Mesenchymal stem cell (in vitro differentiated cells and primary cell): ENCODE data around the gene SYMPK.

ENCODE experiments used
- DNase-seq: peaks from one replicate; pipeline ENCODE4 v3.0.0-alpha.2; 2013
- H2AFZ ChIP-seq: one replicate; pipeline ENCODE4 v1.6.1; 2013; ENCODE audit warnings: low read depth, mild to moderate bottlenecking, control low read depth, inconsistent platforms, low read length, moderate library complexity
- H2AK5ac ChIP-seq: 2 replicates; pipeline ENCODE4 v1.6.1; 2013; ENCODE audit warnings: low read length, moderate library complexity, mild to moderate bottlenecking, inconsistent platforms; ENCODE audit not compliant: severe bottlenecking
- H2BK120ac ChIP-seq: one replicate; pipeline ENCODE4 v1.6.1; 2013; ENCODE audit warnings: low read depth, mild to moderate bottlenecking, inconsistent platforms, low read length, moderate library complexity
- H2BK12ac ChIP-seq, 2 experiments: one replicate each; pipeline ENCODE4 v1.6.1; 2013; ENCODE audit warnings: inconsistent platforms in 2 of 2, low read length in 2 of 2, mild to moderate bottlenecking in 2 of 2, moderate library complexity in 2 of 2, control low read depth in 1 of 2
- H2BK15ac ChIP-seq: one replicate; pipeline ENCODE4 v1.6.1; 2013; ENCODE audit warnings: mild to moderate bottlenecking, low read depth, inconsistent platforms; ENCODE audit not compliant: poor library complexity, severe bottlenecking
- H2BK5ac ChIP-seq: 2 replicates; pipeline ENCODE4 v1.6.1; 2013; ENCODE audit warnings: low read depth, mild to moderate bottlenecking, low read length, control low read depth, inconsistent platforms; ENCODE audit not compliant: poor library complexity, severe bottlenecking
- H3K14ac ChIP-seq, 2 experiments: one replicate each; pipeline ENCODE4 v1.6.1; 2013; ENCODE audit warnings: inconsistent platforms in 2 of 2, low read length in 2 of 2, control low read depth in 1 of 2, mild to moderate bottlenecking in 1 of 2, moderate library complexity in 1 of 2
- H3K18ac ChIP-seq, 2 experiments: one replicate each; pipeline ENCODE4 v1.6.1; 2013; ENCODE audit warnings: inconsistent platforms in 2 of 2, low read length in 2 of 2, control low read depth in 1 of 2, low read depth in 1 of 2, mild to moderate bottlenecking in 1 of 2
- H3K23ac ChIP-seq, 2 experiments: one replicate each; pipeline ENCODE4 v1.6.1; 2013; ENCODE audit warnings: inconsistent platforms in 2 of 2, low read length in 2 of 2, mild to moderate bottlenecking in 2 of 2, moderate library complexity in 2 of 2, control low read depth in 1 of 2
- H3K27ac ChIP-seq: 2 replicates; pipeline ENCODE4 v1.5.1; 2013; ENCODE audit warnings: mild to moderate bottlenecking, moderate library complexity, low read length, control low read depth, inconsistent platforms; ENCODE audit not compliant: poor library complexity, severe bottlenecking
- H3K27me3 ChIP-seq, 2 experiments: 2 replicates each; pipeline versions ENCODE4 v1.6.1 to v1.7.0; 2013; ENCODE audit warnings: low read length in 2 of 2, mild to moderate bottlenecking in 2 of 2, moderate library complexity in 2 of 2, control low read depth in 1 of 2, inconsistent platforms in 1 of 2; ENCODE audit not compliant: control insufficient read depth in 1 of 2, insufficient read depth in 1 of 2
- H3K36me3 ChIP-seq, 2 experiments: 2 replicates each; pipeline versions ENCODE4 v1.6.1 to v1.7.0; 2013; ENCODE audit warnings: low read length in 2 of 2, control low read depth in 1 of 2, inconsistent platforms in 1 of 2, low read depth in 1 of 2, mild to moderate bottlenecking in 1 of 2; ENCODE audit not compliant: insufficient read depth in 2 of 2, control insufficient read depth in 1 of 2
- H3K4ac ChIP-seq, 2 experiments: one replicate each; pipeline ENCODE4 v1.6.1; 2013; ENCODE audit warnings: inconsistent platforms in 2 of 2, low read length in 2 of 2, mild to moderate bottlenecking in 2 of 2, moderate library complexity in 2 of 2, control low read depth in 1 of 2, low read depth in 1 of 2
- H3K4me1 ChIP-seq: 2 replicates; pipeline ENCODE4 v1.6.1; 2013; ENCODE audit warnings: low read depth, low read length, control low read depth; ENCODE audit not compliant: control insufficient read depth, insufficient read depth
- H3K4me2 ChIP-seq: 2 replicates; pipeline ENCODE4 v1.6.1; 2013; ENCODE audit warnings: low read length, mild to moderate bottlenecking, inconsistent platforms; ENCODE audit not compliant: poor library complexity, severe bottlenecking
- H3K4me3 ChIP-seq, 2 experiments: 2 replicates each; pipeline versions ENCODE4 v1.5.1 to v1.7.0; 2013; ENCODE audit warnings: low read length in 2 of 2, mild to moderate bottlenecking in 2 of 2, control low read depth in 1 of 2, low read depth in 1 of 2; ENCODE audit not compliant: insufficient read depth in 1 of 2
- H3K79me1 ChIP-seq: replicated peaks from 2 replicates; pipeline ENCODE4 v1.6.1; 2013; ENCODE audit warnings: mild to moderate bottlenecking, control low read depth, low read length, inconsistent platforms; ENCODE audit not compliant: poor library complexity, severe bottlenecking
- H3K9ac ChIP-seq: 2 replicates; pipeline ENCODE4 v1.7.0; 2013; ENCODE audit warnings: mild to moderate bottlenecking, low read length, moderate library complexity
- H3K9me3 ChIP-seq: 2 replicates; pipeline ENCODE4 v1.7.0; 2013; ENCODE audit warnings: mild to moderate bottlenecking, low read length; ENCODE audit not compliant: control insufficient read depth
- H4K8ac ChIP-seq: one replicate; pipeline ENCODE4 v1.6.1; 2013; ENCODE audit warnings: inconsistent platforms, mild to moderate bottlenecking, low read length, moderate library complexity
- H4K91ac ChIP-seq: one replicate; pipeline ENCODE4 v1.6.1; 2013; ENCODE audit warnings: mild to moderate bottlenecking, low read length, inconsistent platforms
- WGBS: methylation state at CpG from one replicate; pipeline ENCODE4 v1.1.7; 2013; ENCODE audit warnings: mixed read lengths; 5-methylcytosine and 5-hydroxymethylcytosine counted together

SYMPK gene

GRCh38 chr19:45805719-45806118 lies 57.2 kb downstream of the SYMPK start:
- Histone ChIP-seq H2BK12ac (no peak overlapping the region), H3K9ac (no peak overlapping the region), H3K4ac (no peak overlapping the region), H3K4me1 (peaks cover 18% of the 10 kb centered on the region), H3K23ac (no peak overlapping the region), H2BK120ac (no peak overlapping the region), H4K91ac (no peak overlapping the region), H3K4me2 (no peak overlapping the region), H3K9me3 (no peaks in the 10 kb centered on the region), H3K27me3 (no peaks in the 10 kb centered on the region), H3K27ac (no peak overlapping the region), H2AK5ac (no peak overlapping the region), H3K4me3 (no peak overlapping the region), H3K14ac (no peak overlapping the region), H3K36me3 (no peaks in the 10 kb centered on the region), H2BK15ac (no peak overlapping the region), H4K8ac (no peak overlapping the region), H2AFZ (no peak overlapping the region), H2BK5ac (no peak overlapping the region), H3K79me1 (no peaks in the 10 kb centered on the region), H3K18ac (no peak overlapping the region)
- no peak for DNase-seq

GRCh38 chr19:45804959-45805230 lies 58.1 kb downstream of the SYMPK start:
- Histone ChIP-seq H3K18ac (no peak overlapping the region), H3K14ac (no peak overlapping the region), H3K4me1 (peaks cover 19% of the 10 kb centered on the region), H3K9ac (no peak overlapping the region), H3K27ac (no peak overlapping the region), H2BK12ac (peak overlapping the region in 1 of 2 experiments; percentile 75), H2AFZ (no peak overlapping the region), H4K8ac (no peak overlapping the region), H3K79me1 (no peaks in the 10 kb centered on the region), H3K4me3 (no peak overlapping the region), H3K4me2 (no peak overlapping the region), H3K9me3 (no peaks in the 10 kb centered on the region), H3K27me3 (no peaks in the 10 kb centered on the region), H2BK15ac (no peak overlapping the region), H4K91ac (no peak overlapping the region), H3K36me3 (no peaks in the 10 kb centered on the region), H3K23ac (no peak overlapping the region), H2BK5ac (no peak overlapping the region), H3K4ac (no peak overlapping the region), H2BK120ac (no peak overlapping the region), H2AK5ac (no peak overlapping the region)
- DNase-seq: no peak
- 98% methylated on average over 8 of the region's 8 CpGs for WGBS

GRCh38 chr19:45804140-45804958 lies 58.6 kb downstream of the SYMPK start:
- no peak overlapping the region for H3K18ac ChIP-seq
- H3K36me3 ChIP-seq: no peaks in the 10 kb centered on the region
- H3K79me1 ChIP-seq: no peaks in the 10 kb centered on the region
- no peak for DNase-seq
- H4K8ac ChIP-seq: no peak overlapping the region
- no peak overlapping the region for H3K27ac ChIP-seq
- no peak overlapping the region for H2BK15ac ChIP-seq
- no peak overlapping the region for H3K4me2 ChIP-seq
- H3K23ac ChIP-seq: no peak overlapping the region
- no peak overlapping the region for H3K4ac ChIP-seq
- H3K4me3 ChIP-seq: no peak overlapping the region
- H2AK5ac ChIP-seq: peak overlapping the region; percentile 16
- H3K4me1 ChIP-seq: peaks cover 20% of the 10 kb centered on the region
- H3K9me3 ChIP-seq: no peaks in the 10 kb centered on the region
- no peak overlapping the region for H2BK120ac ChIP-seq
- H3K9ac ChIP-seq: no peak overlapping the region
- no peak overlapping the region for H4K91ac ChIP-seq
- H2AFZ ChIP-seq: no peak overlapping the region
- no peak overlapping the region for H2BK5ac ChIP-seq
- no peaks in the 10 kb centered on the region for H3K27me3 ChIP-seq
- 93% methylated on average over 57 of the region's 57 CpGs for WGBS
- no peak overlapping the region for H3K14ac ChIP-seq
- peak overlapping the region in 1 of 2 experiments; percentile 75 for H2BK12ac ChIP-seq

GRCh38 chr19:45801603-45802175 lies 61.3 kb downstream of the SYMPK start:
- H3K27me3 ChIP-seq: no peaks in the 10 kb centered on the region
- H3K9ac ChIP-seq: no peak overlapping the region
- no peak overlapping the region for H3K14ac ChIP-seq
- no peaks in the 10 kb centered on the region for H3K9me3 ChIP-seq
- H3K27ac ChIP-seq: no peak overlapping the region
- H2AFZ ChIP-seq: no peak overlapping the region
- DNase-seq: no peak
- no peak overlapping the region for H3K18ac ChIP-seq
- no peak overlapping the region for H2BK120ac ChIP-seq
- no peak overlapping the region for H3K23ac ChIP-seq
- H3K4me3 ChIP-seq: no peak overlapping the region
- peaks cover 20% of the 10 kb centered on the region for H3K4me1 ChIP-seq
- no peak overlapping the region for H4K91ac ChIP-seq
- H3K4me2 ChIP-seq: no peak overlapping the region
- H3K36me3 ChIP-seq: no peaks in the 10 kb centered on the region
- no peak overlapping the region for H2AK5ac ChIP-seq
- no peak overlapping the region for H2BK5ac ChIP-seq
- WGBS: 82% methylated on average over 7 of the region's 7 CpGs
- no peak overlapping the region for H3K4ac ChIP-seq
- H4K8ac ChIP-seq: no peak overlapping the region
- H2BK12ac ChIP-seq: no peak overlapping the region
- H3K79me1 ChIP-seq: no peaks in the 10 kb centered on the region
- no peak overlapping the region for H2BK15ac ChIP-seq
